Fibroblast of skin of left quadriceps (primary cell): ENCODE measurements around the gene STX3.
"Not testable (repeated sequence)": the region's sequence is repeated elsewhere in the genome, so short reads cannot be mapped to it uniquely, and the experiment has no call there.

Source experiments
- DNase-seq, 2 experiments: peaks; one replicate each; pipeline ENCODE4 v3.0.0-alpha.2; 2013; ENCODE audit warnings: low read depth in 2 of 2

The STX3 gene

DNA sequence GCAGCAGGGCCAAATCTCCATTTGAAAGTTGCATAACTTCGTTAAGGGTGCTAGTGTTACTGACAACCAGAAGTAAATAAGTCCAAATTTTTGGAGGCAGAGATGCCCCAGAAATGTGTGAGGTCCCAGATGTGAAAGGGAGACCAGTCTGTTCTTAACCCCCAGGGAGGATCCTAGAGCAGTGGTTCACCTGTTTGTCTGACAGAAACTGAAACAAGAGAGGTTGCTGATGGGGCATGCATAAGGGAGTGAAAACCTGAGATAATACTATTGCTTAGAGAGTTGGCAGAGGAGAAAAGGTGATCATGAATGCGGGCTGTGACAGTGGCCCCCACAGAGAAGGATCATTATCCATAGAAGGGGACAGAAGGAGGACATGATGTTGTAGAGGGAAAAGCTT is 86.3 kb downstream of the STX3 start:
- no peak for DNase-seq

DNA sequence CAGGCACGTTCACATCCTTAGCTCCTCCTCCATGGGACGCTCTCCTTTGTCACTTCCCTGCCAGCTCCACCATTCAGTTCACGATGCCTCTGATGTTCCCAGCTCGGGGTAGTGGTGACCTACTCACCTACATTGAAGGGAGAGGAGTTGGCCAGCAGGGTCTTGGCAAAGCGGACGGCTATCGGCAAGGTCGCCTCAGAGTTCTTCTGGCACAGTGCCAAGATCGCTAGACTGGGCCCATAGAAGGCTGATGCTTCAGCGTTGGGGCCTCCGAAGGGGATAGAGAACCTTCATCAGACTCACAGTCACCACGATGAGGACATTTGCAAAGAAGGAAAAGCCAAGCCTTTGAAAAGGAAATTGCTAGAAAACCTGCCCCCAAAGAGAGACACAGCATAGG is 87.1 kb downstream of the STX3 start:
- DNase-seq = no peak

DNA sequence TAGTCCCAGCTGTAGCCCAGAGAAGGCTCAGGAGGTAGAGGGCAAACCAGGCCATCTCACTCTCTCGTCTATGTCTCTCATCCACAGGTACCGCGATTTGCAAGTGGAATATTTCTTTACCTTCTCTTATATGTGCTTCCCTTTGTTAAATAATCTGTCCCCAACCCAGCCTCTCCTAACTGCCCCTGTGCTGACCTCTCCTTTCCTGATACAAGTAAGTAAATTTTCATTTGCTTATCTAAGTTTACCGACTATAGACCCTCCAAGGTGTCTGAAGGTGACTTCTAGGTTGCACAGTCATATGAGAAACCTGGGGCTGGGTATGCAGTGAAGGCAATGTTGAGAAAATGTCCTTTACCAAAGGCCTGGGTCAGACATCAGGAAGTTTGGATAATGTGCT is 90.2 kb downstream of the STX3 start, which contains the start of gene CBLIF:
Gene CBLIF, minus strand, starts transcription at position 101 of the 400 bp plus-strand sequence. Its CDS starts 46 bp downstream, at position 55.
- no peak for DNase-seq

DNA sequence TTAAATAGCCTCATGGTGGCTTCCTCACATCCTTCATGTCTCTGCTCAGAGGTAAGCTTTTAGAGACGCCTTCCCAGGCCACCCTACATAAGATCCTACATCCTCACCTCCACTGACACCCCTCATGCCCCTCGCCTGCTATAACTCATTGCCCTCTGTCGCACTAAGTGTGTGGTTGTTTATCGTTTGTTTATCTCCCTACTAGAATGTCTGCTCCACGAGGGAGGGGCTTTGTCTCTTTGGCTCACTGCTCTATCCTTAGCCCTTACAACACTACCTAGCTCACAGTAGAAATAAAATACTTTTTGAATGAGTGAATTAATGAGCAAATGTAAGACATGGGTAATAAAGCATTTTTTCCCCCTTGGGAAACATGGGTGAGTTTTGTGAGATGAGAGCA is 91.4 kb downstream of the STX3 start:
- DNase-seq = no peak

DNA sequence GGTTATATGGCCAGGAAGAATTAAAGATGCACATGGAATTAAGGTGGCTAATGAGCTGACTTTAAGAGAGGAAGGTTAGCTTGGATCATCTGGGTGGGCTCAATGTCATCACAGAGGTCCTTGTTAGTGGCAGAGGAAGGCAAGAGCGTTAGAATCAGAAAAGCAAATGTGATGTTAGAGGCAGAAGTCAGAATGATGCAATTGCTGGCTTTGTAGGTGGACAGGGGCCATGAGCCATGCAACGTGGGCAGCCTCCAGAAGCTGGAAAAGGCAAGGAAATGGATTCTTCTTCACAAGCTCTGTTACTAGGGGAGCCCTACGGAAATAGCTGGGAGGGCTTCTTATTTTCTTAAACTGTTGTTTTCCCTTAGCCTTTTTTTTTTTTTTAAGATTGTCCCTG is 92.5 kb downstream of the STX3 start:
- DNase-seq = no peak

DNA sequence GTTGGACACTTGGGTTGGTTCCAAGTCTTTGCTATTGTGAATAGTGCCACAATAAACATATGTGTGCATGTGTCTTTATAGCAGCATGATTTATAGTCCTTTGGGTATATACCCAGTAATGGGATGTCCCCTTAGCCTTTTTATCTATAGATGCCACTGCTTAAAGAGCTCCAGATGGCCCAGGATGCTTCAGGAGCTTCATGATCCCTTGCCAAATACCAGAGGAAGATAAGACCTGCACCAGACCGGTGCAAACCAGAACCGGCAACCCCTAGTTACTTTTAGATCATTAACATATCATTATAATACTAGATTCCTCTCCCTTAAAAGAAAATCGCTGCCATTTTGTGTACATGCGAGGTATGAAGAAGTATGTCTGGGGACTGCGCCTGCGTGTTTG is 93.3 kb downstream of the STX3 start:
- not testable (repeated sequence) for DNase-seq

DNA sequence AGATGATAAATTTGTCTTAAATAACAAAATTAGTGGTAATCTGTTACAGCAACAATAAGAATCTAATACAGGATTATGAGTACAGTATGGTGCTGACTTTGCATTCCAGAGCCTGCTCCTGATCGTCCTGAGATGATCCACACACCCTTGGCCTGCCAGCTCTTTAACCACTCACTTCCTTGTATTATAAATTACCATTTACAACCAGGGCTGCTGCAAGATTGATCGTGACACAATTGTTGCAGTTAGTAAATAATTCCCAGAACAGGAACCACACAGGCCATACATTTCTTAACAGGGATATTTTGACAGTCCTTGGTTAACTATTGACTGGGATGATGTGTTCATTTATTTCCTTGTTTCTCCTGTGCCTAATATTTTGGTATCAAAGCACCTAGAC is 94.0 kb downstream of the STX3 start:
- DNase-seq = no peak

DNA sequence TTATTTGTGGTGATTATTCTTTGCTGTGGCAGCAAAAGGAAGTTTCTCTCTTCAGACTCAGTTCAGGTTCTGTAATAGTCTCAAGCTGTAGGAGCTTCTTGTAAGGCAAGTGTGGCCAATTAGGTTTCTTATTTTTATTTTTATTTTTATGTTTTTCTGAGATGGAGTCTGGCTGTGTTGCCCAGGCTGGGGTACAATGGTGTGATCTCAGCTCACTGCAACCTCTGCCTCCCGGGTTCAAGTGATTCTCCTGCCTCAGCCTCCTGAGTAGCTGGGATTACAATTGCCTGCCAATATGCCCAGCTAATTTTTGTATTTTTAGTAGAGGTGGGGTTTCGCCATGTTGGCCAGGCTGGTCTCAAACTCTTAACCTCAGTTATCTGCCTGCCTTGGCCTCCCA is 94.4 kb downstream of the STX3 start:
- not testable (repeated sequence) for DNase-seq

DNA sequence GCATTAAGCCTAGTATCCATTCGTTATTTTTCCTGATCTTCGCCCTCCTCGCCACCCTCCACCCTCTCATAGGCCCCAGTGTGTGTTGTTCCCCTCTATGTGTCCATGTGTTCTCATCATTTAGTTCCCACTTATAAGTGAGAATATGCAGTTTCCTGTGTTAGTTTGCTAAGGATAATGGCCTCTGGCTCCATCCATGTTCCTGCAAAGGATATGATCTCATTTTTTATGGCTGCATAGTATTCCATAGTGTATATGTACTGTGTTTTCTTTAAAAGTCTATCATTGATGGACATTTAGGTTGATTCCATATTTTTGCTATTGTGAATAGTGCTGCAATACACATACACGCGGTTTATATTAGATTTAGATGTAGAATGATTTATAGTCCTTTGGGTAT is 96.2 kb downstream of the STX3 start:
- DNase-seq = not testable (repeated sequence)

DNA sequence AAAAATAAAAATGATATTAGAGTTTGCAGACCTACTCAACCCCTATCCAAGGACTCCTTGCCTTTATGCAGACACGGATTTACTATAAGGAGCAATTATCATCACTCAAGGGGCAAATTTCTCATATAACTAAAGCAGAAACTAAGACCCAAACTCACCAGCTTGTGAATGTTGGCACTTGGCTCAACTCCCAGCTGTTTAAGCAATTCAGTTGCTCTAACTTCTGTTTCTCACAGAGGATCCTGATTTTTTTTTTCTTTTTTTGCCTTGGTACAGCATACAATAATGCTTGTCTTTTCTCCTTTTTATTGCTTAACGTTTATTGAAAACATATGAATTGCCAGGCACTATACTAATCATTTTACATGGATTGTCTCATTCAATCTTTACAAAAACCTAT is 99.7 kb downstream of the STX3 start:
- no peak for DNase-seq
